Choroid plexus epithelial cell (primary cell): ENCODE measurements around the gene FHL2.
A peak's percentile ranks its signal among the peaks of the same experiment; 100 is the strongest.

Experiments used
- DNase-seq: peaks from one replicate; pipeline ENCODE4 v3.0.0-alpha.2; 2010; ENCODE audit warnings: low read depth
- H3K4me3 ChIP-seq: 2 replicates; pipeline ENCODE4 v1.5.1; 2011; ENCODE audit warnings: low read depth, mild to moderate bottlenecking, control low read depth, low read length, moderate library complexity
- TF ChIP-seq, protein P1 (sequence below): conservative IDR thresholded peaks from 2 replicates; pipeline ENCODE4 v1.5.1; 2011; ENCODE audit warnings: low read depth, mild to moderate bottlenecking, control low read depth, inconsistent platforms, low read length, moderate library complexity

FHL2 gene

DNA sequence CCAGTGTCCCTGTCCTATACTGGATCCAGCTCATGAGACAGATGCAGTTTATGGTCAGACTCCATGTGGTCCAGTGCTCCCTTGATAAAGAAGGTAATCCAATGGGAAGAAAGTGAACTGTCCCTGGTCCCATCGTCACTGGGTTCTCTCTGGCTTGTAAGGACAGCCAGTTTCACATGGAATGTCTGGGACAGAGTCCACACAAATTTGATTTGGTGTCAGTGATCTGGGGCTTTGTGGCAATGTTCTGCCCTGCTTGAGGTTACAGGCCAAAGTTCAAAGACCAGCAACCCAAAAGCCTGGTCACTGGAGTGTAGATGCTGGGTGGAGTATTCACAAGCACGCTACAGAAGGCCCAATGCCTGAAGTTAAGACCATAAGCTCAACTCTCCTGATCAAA is 22.2 kb upstream of the FHL2 start:
- TF ChIP-seq, protein P1, sequence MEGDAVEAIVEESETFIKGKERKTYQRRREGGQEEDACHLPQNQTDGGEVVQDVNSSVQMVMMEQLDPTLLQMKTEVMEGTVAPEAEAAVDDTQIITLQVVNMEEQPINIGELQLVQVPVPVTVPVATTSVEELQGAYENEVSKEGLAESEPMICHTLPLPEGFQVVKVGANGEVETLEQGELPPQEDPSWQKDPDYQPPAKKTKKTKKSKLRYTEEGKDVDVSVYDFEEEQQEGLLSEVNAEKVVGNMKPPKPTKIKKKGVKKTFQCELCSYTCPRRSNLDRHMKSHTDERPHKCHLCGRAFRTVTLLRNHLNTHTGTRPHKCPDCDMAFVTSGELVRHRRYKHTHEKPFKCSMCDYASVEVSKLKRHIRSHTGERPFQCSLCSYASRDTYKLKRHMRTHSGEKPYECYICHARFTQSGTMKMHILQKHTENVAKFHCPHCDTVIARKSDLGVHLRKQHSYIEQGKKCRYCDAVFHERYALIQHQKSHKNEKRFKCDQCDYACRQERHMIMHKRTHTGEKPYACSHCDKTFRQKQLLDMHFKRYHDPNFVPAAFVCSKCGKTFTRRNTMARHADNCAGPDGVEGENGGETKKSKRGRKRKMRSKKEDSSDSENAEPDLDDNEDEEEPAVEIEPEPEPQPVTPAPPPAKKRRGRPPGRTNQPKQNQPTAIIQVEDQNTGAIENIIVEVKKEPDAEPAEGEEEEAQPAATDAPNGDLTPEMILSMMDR, result no peak
- no peak for DNase-seq
- no peak overlapping the region for H3K4me3 ChIP-seq

DNA sequence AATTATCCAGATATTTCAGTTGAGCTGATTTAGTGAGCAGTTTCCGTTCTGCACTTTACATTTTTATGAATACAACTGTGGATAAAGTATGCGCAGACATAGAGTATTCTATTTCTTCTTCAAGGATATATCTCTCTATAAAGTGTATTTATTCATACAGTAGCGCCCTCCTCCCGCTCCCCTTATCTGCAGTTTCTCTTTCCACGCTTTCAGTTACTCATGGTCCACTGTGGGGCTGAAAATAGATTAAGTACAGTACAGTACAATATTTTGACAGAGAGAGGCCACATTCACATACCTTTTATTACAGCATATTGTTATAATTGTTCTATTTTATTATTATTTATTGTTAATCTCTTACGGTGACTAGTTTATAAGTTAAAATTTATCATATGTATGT is 19.7 kb upstream of the FHL2 start:
- H3K4me3 ChIP-seq, result no peak overlapping the region
- DNase-seq, result no peak
- TF ChIP-seq, protein P1, result no peak

DNA sequence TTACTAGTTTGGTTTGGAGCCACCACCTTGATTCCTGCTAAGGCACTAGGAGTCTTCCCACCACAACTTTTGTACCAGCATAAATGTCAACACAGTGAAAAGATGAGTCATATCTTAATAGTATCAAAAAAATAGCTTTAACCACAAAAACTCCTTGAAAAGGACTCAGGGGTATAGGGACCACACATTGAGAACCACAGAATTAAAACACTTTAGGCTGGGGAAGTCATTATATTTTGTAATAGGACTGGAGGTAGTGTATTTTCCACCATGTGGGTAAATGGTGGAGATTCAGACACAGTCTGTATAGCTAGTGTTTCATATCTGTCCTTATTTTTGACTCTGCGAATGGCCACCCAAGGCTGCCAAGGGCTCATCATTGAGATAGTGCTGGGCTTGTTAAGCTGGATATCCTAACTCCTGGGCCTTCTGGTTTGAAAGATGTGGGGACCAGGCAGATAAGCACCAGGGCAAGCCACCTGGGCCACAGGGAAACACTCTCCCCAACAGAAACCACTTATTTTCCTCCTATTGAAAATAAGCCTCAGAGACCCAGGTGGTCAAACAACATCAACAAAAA is 19.1 kb upstream of the FHL2 start:
- DNase-seq, result peak; percentile 60
- H3K4me3 ChIP-seq, result no peak overlapping the region
- TF ChIP-seq, protein P1, result no peak

DNA sequence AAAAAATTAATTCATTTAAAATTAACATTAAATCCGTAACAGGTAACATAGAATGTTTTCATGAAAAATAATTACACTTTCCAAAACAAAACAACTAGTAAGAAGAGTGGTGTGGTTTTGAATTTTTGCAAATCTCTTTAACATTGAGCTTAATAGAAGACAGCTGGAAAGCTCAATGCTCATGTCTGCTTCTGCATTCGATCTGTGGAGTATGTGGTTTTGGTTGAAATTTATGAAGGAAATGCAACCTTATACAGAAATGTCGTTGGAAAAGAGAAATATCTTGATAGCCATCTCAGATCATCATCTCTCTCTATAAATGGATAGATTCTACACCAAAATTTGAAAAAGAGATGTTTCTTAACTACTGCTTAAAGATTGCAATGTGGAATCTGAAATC is 17.3 kb upstream of the FHL2 start:
- no peak overlapping the region for H3K4me3 ChIP-seq
- TF ChIP-seq, protein P1, result no peak
- DNase-seq, result no peak

DNA sequence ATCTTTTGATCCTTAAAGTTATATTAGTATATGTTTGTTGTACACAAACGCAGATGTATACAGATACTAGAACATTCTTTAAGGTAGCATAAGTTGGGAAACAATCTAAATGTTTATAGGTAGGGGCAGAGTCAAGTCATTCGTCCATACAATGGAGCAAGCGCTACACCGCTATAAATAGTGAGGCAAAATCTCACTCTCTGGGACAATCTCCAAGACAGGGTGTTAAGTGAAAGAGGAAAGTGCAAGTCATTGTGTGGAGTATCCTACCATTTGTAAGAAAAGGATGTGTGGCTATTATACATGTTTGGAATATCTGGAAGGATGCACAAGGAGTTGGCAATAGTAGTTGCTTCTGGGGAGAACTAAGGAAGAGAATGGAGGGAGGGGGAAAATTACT is 16.2 kb upstream of the FHL2 start:
- TF ChIP-seq, protein P1, result no peak
- no peak overlapping the region for H3K4me3 ChIP-seq
- DNase-seq, result no peak

DNA sequence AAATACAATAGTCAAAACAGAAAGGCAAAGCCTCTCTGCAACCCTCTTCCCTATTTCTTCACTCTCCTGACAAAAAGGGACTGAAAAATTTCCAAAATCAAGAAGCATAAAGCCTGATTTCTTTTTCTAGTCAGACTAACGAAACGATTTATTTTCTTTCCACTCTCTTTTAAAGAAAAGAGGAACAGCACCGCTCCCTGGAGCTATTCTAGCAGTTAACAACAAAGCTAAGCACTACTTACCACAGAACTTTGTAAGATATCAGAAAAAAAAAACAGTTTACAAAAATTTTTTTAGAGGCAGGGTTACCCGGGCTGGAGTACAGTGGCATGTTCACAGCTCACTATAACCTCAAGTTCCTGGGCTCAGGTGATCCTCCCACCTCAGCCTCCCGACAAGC is 14.4 kb upstream of the FHL2 start:
- no peak for DNase-seq
- TF ChIP-seq, protein P1, result no peak
- no peak overlapping the region for H3K4me3 ChIP-seq

DNA sequence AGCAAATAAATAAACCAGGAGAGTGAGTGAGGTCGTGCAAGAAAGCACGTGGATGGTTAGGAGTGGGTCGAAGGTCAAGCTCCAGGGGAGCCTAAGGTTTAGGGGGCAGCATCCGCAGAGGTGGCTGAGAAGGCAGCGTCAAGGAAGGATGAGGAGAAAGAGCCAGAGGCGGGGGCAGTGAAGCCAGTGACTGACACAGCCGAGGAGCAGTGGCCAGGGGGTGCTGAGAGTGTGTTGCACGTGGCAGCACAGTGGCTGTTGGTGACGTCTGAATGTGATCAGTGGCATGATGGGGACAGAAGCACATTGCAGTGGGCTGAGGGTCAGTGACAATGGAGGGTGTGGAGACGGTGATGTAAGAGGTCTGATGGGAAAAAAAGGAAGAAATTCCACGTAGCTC is 13.7 kb upstream of the FHL2 start:
- TF ChIP-seq, protein P1, result no peak
- no peak overlapping the region for H3K4me3 ChIP-seq
- DNase-seq, result no peak
